Measurements from ENCODE around the gene MOBP. TPM values are rescaled to one million over a fixed set of nuclear protein-coding genes. Genes with fewer than 3 reads are reported as not detected.

Gene MOBP
- total and polyA plus RNA-seq, 4 donors = not detected

DNA sequence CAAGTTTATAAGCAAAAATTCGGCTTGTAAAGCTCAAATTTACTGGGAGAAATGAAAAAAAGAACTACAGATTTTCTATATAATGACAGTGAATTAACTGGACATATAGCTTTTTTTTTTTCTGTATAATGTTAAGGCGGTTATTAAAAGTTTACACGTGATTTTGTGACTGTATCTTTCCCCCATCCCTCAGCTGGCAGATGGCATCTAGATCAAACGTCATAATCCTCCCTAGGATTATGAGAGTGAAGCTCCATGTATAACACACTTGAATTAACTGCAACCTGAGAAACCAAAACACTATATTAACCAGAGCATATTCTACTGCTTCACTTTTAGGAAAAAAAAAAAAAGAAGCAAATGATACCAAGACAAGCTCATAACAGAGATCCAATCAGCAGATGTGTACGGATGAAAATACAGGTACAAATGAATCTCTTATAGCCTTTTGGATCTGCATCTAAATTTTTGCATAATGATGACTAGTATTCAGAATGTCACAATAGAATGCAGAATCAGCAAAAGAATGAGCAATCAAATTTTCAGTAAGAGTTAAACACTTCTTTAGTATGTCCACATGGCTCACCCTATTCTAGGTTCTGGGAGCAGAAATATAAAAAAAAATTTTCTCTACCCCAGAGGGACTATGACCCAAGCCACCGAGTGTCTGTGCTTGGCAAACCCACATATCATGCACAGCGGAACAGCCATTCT is 12.4 kb downstream of the MOBP start:
- H3K4me3 ChIP-seq (ENCODE audit: low read depth in 1 of 3, low read length in 3 of 3) = no peak overlapping the region
- H3K27me3 ChIP-seq (ENCODE audit: control insufficient read depth in 4 of 4, insufficient read depth in 4 of 4, low read length in 3 of 4) = no peaks in the 10 kb centered on the region
- TF ChIP-seq NR2F2 (IDR thresholded peaks at IDR 0.05) = no peak
- no peak for TF ChIP-seq GABPA (IDR thresholded peaks at IDR 0.05 in 1 of 2, conservative IDR thresholded peaks at IDR 0.05 in 1 of 2)
- no peak for TF ChIP-seq FOXA1 (IDR thresholded peaks at IDR 0.05)
- no peak for DNase-seq (ENCODE audit: low spot score)
- H3K9me3 ChIP-seq (ENCODE audit: control insufficient read depth in 4 of 4, low read length in 3 of 4) = peaks cover 0 to 3% (median 0%) of the 10 kb centered on the region in 4 donors
- 63% methylated on average over 7 of the region's 7 CpGs for WGBS
- no peak overlapping the region for H3K9ac ChIP-seq (ENCODE audit: low read depth in 1 of 2, low read length in 2 of 2)
- no peak overlapping the region for H3K27ac ChIP-seq (ENCODE audit: low read depth in 1 of 2, low read length in 2 of 2)
- no peaks in the 10 kb centered on the region for H3K4me1 ChIP-seq (ENCODE audit: control insufficient read depth in 4 of 4, insufficient read depth in 4 of 4, low read length in 3 of 4)
- H3K36me3 ChIP-seq (ENCODE audit: control insufficient read depth in 4 of 4, insufficient read depth in 3 of 4, low read depth in 1 of 4, low read length in 3 of 4) = no peaks in the 10 kb centered on the region

DNA sequence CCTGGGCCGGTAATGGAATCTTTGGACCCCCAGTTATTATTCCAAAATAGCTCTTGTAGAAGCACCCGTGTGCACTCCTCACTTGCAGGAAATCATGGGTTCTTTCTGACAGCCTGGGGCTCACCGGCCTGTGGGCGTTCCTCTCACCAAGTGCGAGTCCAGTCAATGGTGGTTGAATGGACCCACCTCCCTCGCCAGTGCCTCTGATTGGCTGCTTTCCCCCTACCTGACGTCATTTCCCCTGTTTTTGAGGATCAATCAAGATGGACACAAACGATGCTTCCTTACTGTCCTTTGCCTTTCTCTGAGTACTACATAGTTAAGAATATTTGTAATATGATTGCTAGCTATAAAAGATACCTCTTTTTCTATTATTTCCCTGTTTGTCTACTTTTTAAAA is 18.1 kb downstream of the MOBP start:
- H3K36me3 ChIP-seq (ENCODE audit: control insufficient read depth in 4 of 4, insufficient read depth in 3 of 4, low read depth in 1 of 4, low read length in 3 of 4) = no peaks in the 10 kb centered on the region
- TF ChIP-seq, protein P1, sequence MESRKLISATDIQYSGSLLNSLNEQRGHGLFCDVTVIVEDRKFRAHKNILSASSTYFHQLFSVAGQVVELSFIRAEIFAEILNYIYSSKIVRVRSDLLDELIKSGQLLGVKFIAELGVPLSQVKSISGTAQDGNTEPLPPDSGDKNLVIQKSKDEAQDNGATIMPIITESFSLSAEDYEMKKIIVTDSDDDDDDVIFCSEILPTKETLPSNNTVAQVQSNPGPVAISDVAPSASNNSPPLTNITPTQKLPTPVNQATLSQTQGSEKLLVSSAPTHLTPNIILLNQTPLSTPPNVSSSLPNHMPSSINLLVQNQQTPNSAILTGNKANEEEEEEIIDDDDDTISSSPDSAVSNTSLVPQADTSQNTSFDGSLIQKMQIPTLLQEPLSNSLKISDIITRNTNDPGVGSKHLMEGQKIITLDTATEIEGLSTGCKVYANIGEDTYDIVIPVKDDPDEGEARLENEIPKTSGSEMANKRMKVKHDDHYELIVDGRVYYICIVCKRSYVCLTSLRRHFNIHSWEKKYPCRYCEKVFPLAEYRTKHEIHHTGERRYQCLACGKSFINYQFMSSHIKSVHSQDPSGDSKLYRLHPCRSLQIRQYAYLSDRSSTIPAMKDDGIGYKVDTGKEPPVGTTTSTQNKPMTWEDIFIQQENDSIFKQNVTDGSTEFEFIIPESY (IDR thresholded peaks at IDR 0.05) = no peak
- TF ChIP-seq, protein P2, sequence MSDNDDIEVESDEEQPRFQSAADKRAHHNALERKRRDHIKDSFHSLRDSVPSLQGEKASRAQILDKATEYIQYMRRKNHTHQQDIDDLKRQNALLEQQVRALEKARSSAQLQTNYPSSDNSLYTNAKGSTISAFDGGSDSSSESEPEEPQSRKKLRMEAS (IDR thresholded peaks at IDR 0.05) = no peak
- TF ChIP-seq HNF4G (IDR thresholded peaks at IDR 0.05) (no peak), FOXA1 (IDR thresholded peaks at IDR 0.05) (no peak), RXRA (IDR thresholded peaks at IDR 0.05) (no peak), SP1 (IDR thresholded peaks at IDR 0.05) (no peak), YY1 (IDR thresholded peaks at IDR 0.05) (no peak), TAF1 (conservative IDR thresholded peaks at IDR 0.05) (no peak), RAD21 (IDR thresholded peaks at IDR 0.05) (no peak), JUND (IDR thresholded peaks at IDR 0.05) (no peak), EGR1 (IDR thresholded peaks at IDR 0.05; ENCODE audit: low read depth in 2 of 2) (no peak), FOXA2 (IDR thresholded peaks at IDR 0.05) (no peak)
- TF ChIP-seq, protein P3, sequence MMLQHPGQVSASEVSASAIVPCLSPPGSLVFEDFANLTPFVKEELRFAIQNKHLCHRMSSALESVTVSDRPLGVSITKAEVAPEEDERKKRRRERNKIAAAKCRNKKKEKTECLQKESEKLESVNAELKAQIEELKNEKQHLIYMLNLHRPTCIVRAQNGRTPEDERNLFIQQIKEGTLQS (IDR thresholded peaks at IDR 0.05) = no peak
- TF ChIP-seq, protein P4, sequence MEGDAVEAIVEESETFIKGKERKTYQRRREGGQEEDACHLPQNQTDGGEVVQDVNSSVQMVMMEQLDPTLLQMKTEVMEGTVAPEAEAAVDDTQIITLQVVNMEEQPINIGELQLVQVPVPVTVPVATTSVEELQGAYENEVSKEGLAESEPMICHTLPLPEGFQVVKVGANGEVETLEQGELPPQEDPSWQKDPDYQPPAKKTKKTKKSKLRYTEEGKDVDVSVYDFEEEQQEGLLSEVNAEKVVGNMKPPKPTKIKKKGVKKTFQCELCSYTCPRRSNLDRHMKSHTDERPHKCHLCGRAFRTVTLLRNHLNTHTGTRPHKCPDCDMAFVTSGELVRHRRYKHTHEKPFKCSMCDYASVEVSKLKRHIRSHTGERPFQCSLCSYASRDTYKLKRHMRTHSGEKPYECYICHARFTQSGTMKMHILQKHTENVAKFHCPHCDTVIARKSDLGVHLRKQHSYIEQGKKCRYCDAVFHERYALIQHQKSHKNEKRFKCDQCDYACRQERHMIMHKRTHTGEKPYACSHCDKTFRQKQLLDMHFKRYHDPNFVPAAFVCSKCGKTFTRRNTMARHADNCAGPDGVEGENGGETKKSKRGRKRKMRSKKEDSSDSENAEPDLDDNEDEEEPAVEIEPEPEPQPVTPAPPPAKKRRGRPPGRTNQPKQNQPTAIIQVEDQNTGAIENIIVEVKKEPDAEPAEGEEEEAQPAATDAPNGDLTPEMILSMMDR (IDR thresholded peaks at IDR 0.05; ENCODE audit: low read depth, low read length, missing input control) = no peak
- TF ChIP-seq, protein P5, sequence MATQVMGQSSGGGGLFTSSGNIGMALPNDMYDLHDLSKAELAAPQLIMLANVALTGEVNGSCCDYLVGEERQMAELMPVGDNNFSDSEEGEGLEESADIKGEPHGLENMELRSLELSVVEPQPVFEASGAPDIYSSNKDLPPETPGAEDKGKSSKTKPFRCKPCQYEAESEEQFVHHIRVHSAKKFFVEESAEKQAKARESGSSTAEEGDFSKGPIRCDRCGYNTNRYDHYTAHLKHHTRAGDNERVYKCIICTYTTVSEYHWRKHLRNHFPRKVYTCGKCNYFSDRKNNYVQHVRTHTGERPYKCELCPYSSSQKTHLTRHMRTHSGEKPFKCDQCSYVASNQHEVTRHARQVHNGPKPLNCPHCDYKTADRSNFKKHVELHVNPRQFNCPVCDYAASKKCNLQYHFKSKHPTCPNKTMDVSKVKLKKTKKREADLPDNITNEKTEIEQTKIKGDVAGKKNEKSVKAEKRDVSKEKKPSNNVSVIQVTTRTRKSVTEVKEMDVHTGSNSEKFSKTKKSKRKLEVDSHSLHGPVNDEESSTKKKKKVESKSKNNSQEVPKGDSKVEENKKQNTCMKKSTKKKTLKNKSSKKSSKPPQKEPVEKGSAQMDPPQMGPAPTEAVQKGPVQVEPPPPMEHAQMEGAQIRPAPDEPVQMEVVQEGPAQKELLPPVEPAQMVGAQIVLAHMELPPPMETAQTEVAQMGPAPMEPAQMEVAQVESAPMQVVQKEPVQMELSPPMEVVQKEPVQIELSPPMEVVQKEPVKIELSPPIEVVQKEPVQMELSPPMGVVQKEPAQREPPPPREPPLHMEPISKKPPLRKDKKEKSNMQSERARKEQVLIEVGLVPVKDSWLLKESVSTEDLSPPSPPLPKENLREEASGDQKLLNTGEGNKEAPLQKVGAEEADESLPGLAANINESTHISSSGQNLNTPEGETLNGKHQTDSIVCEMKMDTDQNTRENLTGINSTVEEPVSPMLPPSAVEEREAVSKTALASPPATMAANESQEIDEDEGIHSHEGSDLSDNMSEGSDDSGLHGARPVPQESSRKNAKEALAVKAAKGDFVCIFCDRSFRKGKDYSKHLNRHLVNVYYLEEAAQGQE (IDR thresholded peaks at IDR 0.05) = no peak
- 86% methylated on average over 8 of the region's 8 CpGs for WGBS

More for the DNA sequence above, 18.1 kb downstream of the MOBP start:
- H3K9me3 ChIP-seq (ENCODE audit: control insufficient read depth in 4 of 4, low read length in 3 of 4) = no peaks in the 10 kb centered on the region
- H3K27ac ChIP-seq (ENCODE audit: low read depth in 1 of 2, low read length in 2 of 2) = no peak overlapping the region
- no peak for DNase-seq (ENCODE audit: low spot score)
- H3K4me1 ChIP-seq (ENCODE audit: control insufficient read depth in 4 of 4, insufficient read depth in 4 of 4, low read length in 3 of 4) = no peaks in the 10 kb centered on the region
- no peak overlapping the region for H3K9ac ChIP-seq (ENCODE audit: low read depth in 1 of 2, low read length in 2 of 2)
- no peak overlapping the region for H3K4me3 ChIP-seq (ENCODE audit: low read depth in 1 of 3, low read length in 3 of 3)
- no peaks in the 10 kb centered on the region for H3K27me3 ChIP-seq (ENCODE audit: control insufficient read depth in 4 of 4, insufficient read depth in 4 of 4, low read length in 3 of 4)
